Right kidney (tissue), 1 donor: Measurements from ENCODE around the gene MYO3B.
"Not testable (repeated sequence)": the region's sequence is repeated elsewhere in the genome, so short reads cannot be mapped to it uniquely, and the experiment has no call there.

Source experiments
- DNase-seq: peaks from one replicate; pipeline ENCODE4 v3.0.0-alpha.2; 2016

Gene MYO3B

GRCh38 chr2:170264522-170264860 is 86.5 kb downstream of the MYO3B start:
- DNase-seq: no peak

DNA sequence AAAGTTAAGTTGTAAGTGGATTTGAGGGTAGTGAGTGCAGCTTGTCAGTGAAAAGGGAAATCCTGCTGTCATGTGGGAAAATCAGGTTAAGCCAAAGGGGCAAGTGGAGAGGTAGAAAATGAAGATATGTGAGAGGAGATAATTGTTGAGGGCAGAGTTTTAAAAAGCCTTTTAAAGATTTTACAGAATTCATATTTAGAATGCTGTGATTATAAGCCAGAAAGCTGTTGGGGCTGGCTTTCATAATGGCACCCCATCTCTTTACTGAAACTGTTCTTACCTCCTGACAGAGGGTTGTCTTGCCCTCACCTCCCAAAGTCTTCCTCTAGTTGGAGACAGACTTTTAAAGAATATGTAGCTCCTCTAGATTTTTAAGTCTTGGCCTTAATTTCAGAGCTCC is 86.9 kb downstream of the MYO3B start:
- DNase-seq: no peak

DNA sequence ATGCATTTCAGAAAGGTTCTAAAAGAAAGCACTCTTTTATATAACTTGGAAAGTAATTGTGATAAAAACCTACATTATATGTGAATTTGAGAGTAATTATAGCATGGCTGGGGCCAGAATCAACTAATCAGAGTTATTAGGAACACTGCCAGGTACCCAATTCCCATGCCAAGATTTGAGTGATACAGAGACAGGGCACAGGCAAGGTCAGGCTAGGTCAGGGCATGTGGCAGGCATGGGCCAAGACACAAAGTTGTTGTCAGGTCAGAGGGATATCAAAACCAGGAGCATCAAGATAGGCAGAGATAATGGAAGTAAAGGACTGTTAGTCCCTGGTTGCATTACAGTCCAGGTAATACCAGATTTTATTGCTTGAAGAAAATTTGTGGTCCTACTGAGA is 87.4 kb downstream of the MYO3B start:
- DNase-seq: no peak

DNA sequence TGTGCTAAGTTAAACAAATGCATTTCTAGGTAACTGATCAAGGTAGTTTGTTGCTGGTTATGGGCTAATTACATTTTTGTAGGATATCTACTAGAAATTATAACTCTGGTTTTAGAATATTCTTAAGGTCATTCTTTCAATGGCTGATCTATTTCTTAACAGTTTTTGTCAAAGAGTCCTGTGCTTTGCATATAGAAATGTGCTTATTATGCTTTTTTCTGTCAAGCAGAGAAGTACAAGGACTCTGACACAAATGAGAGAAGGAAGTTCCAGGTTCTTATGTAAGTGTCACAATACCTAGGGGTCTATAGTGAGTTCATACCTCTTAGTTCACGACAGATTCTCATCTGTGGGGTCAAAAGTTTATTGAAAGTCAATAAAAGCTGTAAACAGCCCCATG is 88.4 kb downstream of the MYO3B start:
- DNase-seq: no peak

GRCh38 chr2:170267071-170267470 is 89.1 kb downstream of the MYO3B start:
- DNase-seq: no peak

DNA sequence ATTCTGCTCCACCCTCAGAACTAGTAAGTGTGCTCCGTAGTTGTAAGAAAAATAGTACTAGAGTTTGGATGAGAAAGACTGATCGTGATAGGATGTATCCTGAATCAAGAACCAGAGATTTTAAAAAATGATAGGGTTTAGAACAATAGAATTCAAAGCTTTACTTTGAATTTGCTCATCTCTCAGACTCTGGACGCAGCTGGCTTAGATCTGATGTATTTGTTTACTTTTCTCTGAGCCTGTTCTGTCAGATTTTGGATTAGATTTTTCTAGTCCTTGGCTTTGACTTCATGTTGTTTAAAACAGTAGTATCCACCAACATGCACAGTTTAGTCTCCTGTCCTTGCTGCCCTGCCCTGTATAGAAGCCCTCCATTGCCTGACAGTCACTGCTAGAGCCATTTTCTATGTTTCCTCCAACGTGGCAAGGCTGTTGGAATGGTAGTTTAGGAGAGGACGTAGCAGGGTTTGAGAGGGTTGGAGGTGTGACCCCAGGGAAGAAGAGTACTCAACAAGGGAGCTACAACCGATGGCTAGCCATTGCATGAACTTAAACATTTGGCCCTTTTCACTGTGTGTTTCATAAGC is 92.4 kb downstream of the MYO3B start:
- no peak for DNase-seq

DNA sequence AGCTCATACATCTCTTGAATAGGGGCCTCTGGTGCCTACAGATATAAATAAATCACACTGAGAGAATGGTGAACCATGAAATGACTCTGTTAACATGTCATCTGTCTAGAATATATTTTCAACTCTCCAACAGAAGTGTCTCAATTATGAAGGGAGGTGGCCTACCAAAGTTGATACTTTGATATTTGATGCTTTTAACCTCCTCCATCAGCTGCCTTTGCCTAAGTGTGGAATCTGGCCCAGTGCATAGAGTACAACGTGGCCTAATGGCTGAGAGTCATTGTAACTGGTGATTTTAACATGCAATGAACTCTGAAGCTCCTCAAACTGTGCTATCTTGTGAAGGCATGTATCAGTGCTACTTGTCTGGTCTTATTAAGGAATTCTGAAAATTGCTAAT is 93.4 kb downstream of the MYO3B start:
- no peak for DNase-seq

DNA sequence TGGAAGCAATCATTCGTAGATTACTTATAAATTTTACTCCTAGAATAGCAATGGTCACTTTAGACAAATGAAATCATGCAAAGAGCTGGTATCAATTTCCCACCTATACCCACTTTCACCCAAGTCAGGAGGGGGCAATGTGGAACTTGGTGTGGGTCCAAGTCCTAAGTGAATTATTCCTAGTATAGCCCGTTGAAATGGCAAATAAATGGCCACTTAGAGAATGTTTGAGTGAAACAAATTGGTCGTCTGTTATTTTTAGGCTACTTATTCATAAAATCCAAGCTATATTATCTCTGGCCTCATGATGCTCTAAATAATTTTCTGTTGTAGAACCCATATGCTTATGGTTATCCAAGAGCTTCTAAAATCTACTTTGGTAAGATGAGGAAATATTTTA is 98.1 kb downstream of the MYO3B start:
- DNase-seq: no peak

DNA sequence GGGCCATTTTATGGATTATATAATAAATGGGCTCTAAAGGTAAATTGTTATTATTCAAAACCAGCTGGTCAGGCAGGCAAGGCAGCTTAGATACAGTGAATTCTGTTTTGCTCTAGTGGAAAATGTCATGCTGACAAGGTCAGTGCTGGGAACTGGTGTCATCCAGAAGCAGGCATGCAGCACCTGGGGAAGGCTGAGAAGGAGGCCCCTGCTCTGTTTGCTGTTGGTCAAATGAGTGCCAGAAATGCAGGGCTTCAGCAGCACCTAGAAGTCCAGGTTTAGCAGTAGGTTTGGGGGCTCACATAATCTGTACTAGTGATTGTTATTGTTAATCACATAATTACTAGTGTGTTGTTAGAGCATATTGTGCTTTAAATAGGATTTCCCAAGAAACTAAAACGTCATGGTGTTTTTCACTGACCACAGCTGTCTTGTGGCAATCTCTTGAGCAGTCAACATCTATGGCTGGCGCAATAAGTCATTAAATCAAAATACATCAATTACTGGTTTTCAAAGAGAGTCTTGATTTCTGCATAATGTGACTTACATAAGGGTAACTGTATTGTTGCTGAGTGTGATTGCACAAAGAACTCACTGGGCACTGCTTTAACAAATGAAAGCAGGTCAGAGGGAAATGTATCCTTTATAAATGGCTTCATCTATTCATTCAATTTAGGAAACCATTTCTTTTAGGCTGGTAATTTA is 99.1 kb downstream of the MYO3B start:
- DNase-seq: no peak

GRCh38 chr2:170277951-170278350 is 100.0 kb downstream of the MYO3B start:
- no peak for DNase-seq

- not testable (repeated sequence) for DNase-seq
Observed at GRCh38 chr2:170279615-170280014, 101.7 kb downstream of the MYO3B start.

GRCh38 chr2:170282851-170283250 is 104.9 kb downstream of the MYO3B start:
- no peak for DNase-seq

- DNase-seq: no peak
Observed at GRCh38 chr2:170284205-170284604, 106.3 kb downstream of the MYO3B start.

- DNase-seq: no peak
Observed at GRCh38 chr2:170288859-170289258, 110.9 kb downstream of the MYO3B start.

GRCh38 chr2:170291474-170291873 is 113.5 kb downstream of the MYO3B start:
- DNase-seq: no peak

GRCh38 chr2:170292415-170292814 is 114.5 kb downstream of the MYO3B start:
- DNase-seq: no peak

DNA sequence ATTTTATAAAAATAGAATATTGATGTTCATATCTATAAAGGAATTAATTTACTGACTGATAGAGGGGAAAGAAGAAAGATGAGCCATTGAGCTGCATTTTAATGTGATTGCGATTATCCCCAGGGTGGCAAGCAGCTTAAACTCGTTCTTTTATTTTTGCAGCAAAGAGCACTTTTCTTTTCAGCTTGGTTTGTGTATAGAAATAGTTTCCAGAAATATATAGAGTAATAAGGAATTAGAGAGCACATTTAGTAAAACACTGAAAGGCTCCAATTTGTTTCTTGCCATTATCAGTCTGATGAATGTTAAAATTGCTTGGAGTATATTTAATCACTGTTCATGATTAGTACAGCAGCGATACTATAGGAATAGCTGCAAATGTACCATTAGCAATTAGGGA is 119.5 kb downstream of the MYO3B start:
- DNase-seq: no peak

DNA sequence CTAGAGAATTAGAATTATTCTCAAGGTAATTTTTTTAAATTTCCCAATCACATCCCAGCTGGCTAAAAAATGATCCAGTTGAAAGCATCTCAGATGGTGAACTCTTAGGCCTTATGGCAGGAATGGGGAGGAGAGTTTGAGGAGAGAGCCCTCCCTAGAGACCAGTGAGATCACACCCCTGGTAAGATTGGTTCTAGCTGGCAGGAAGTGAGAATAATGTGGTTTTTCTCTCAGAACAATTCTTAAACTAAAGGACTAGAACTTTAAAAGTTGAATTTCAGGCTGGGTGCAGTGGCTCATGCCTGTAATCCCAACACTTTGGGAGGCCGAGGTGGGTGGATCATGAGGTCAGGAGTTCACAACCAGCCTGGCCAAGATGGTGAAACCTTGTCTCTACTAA is 120.2 kb downstream of the MYO3B start:
- no peak for DNase-seq

DNA sequence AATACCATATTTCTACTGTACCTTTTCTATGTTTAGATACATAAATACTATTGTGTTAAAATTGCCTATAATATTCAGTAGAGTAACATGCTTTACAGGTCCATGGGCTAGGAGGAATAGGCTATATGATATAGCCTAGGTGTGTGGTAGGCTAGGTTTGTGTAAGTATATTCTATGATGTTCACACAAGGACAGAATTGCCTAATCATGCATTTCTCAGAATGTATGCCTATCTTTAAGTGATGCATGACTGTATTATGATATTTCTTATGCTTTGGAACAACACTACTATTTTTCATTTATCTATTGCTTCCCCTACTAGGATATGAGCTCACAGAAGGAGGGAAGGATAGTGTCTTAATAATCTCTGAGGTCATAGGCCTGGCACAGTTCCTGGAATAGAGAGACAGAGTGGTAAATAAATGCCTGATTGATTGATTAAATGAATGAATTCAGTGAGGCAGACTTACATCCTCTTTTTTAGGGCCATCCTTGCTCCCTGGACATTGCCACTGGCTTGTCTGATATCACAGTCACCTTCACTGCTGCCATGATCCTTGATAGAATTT is 121.0 kb downstream of the MYO3B start:
- DNase-seq: no peak

DNA sequence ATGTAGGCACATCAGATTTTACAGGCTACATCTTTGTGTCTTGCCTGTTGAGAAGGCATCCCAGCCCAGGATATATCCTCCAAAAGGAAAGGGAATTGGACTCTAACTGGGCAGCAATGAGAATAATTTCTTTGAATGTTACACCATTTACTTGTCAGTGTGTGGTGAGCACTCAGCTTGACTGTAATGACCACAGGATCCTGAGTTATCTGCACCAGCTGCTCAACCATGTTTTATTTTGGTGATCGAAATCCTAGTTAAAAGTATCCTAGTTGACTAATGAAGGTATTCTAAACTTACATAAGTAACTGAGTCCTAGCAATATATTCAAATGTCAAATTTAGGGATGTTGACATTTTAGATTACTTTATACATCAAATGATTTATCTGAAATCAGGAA is 123.0 kb downstream of the MYO3B start:
- DNase-seq: no peak

DNA sequence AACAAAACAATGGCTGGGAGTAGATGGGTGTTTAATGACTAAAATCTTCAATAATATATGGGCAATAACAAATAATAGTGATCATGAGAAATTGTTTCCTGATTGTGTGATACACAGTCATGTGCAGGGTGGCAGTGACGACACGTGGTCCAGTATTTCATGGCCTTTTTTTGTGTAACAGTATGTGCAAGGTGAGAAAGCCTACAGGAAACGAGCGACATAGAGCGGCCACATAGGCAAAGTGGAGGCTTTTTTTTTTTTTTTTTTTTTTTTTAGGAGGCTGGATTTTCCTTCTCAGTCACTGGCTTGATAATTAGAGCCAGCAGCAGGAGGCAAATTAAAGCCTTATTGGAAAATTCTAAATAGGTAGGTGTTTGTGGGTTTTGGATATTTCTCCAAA is 123.7 kb downstream of the MYO3B start:
- no peak for DNase-seq

DNA sequence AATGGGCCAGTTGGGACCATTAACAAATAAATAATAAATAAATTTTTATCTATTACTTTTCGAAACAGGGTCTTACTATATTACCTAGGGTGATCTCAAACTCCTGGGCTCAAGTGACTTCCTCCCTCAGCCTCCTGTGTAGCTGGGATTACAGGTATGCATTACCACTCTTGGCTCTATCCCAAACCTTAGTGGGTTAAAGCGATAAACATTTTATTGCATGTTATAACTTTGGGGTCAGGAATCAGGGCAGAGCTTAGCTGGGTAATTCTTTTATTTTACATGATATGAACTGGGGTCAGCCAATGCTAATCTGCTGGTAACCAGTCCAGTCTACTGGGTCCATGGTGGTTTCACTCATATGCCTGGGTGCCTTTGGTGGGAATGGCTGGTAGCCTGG is 127.8 kb downstream of the MYO3B start:
- DNase-seq: no peak

DNA sequence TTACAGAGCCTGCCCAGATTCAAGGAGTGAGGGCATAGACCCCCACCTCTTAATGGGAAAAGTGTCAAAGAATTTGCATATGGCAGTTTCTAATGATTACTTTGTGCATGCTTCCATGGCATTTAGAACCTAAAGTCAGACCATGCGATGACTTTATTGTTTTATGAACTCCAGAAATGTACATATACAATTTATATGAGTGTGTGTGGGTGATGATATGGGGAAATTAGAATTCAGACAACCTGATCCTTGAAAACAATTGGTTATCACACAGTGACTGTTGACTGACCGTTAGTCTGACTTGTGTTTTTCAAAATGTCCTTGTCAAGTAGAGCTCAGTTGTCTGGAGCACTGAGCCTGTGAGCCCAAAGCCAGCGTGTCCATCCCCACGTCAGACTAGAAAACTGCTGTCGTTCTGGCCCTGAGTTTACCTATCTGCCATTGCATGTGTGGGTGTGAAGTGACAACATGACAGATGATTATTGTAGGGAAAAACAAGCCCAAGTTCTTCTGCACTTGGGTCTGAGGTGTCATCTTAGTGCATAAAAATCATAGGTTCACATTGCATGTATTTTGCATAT is 128.4 kb downstream of the MYO3B start:
- no peak for DNase-seq

- DNase-seq: no peak
Observed at GRCh38 chr2:170307052-170307451, 129.1 kb downstream of the MYO3B start.
